NCI-H146 (cell line): ENCODE measurements around the gene NECAP2.
A peak's percentile ranks its signal among the peaks of the same experiment; 100 is the strongest.
"Not testable (repeated sequence)": the region's sequence is repeated elsewhere in the genome, so short reads cannot be mapped to it uniquely, and the experiment has no call there.

ENCODE experiments used
- DNase-seq: peaks from one replicate; lab custom pipeline; 2025; lab: John Stamatoyannopoulos, UW

The NECAP2 gene

DNA sequence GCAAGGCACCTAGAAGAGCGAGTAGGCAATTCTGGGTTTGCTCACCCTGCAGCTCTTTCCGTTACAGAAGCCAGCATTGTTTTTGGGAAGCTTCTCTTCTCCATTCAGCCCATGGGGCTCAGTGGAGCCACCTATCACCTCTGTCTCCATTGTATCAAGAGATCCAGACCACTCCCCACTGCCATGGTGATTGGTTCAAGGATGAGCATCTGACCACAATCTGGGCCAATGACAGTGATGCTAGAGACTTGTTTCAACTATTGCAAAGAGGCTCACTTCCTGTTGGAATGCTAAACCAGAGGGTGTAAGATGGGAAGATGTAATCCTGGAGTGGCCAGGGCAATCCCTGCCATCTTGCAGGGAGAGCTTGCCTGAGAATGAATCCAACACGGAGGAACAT, 9.9 kb upstream of the NECAP2 start:
- peak; percentile 27 for DNase-seq

DNA sequence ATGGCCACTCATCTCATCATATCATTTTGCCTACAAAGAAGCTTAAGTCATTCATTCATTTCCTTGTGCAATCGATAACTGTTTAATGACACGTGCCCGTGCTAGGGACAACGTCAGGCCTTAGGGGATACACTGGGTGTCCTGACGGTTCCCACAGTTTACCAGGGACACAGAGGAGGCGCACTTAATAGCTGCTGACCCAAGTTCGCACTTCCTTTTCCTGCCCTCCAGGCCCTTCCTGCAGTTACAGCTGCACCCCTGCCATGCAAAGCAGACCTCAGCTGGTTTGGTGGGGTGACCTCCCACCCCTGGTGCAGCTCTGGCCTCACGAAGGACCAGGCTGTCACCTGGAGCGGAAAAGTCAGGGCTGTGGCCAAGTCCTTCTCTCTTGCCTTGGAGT, 7.5 kb upstream of the NECAP2 start:
- no peak for DNase-seq

DNA sequence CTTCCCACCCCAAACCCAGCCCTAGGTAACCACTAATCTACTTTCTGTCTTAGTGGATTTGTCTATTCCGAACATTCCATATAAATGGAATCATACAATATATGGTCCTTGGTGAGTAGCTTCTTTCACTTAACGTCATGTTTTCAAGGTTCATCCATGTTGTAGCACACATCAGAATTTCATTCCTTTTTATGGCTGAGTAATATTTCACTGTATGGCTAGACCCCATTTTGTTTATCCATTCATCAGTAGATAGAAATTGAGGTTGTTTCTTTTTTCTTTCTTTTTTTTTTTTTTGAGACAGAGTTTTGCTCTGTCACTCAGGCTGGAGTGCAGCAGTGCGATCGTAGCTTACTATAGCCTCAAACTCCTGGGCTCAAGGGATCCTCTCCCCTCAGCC, 6.5 kb upstream of the NECAP2 start:
- no peak for DNase-seq

DNA sequence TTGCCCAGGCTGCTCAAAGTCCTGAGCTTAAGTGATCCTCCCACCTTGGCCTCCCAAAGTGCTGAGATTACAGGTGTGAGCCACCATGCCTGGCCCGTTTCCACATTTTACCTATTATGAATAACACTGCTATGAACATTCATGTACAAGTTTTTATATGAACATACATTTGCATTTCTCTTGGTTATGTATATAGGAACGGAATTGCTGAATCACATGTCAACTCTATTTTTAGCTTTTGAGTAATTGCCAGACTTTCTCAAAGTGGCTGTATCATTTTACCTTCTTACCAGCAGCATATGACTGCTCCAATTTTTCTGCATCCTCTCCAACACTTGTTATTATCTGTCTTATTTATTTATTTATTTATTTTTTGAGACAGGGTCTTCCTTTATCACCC, 6.0 kb upstream of the NECAP2 start:
- DNase-seq = no peak

DNA sequence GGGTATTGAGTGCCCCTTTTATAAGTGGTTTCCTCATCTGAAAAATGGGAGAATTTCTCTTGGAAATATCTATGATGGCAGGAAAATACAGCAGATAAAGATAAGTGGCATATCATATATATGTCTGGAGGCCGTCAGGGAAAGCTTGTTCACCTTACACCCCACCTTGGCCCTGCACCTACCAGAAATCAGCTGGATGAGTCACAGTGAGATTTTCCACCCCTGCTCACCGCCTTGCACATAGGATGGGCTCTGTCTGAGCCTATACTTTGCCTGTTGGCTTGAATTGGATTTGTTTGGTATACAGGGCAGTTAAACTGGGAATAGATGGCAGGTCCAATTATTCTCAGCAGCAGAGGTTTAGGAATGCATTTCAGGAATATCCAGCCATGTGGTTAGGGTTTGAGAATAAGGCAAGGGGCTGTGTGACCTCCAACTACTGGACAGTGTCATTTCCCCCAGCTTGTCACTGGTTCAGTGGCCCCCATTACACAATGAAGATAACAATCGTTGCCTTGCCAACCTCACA, 3.5 kb upstream of the NECAP2 start, which contains the start of gene SPATA21:
TSS of gene SPATA21 (minus strand) at position 479 of the 529 bp plus-strand sequence. CDS start 6,053 bp downstream, outside the sequence.
- DNase-seq = no peak

DNA sequence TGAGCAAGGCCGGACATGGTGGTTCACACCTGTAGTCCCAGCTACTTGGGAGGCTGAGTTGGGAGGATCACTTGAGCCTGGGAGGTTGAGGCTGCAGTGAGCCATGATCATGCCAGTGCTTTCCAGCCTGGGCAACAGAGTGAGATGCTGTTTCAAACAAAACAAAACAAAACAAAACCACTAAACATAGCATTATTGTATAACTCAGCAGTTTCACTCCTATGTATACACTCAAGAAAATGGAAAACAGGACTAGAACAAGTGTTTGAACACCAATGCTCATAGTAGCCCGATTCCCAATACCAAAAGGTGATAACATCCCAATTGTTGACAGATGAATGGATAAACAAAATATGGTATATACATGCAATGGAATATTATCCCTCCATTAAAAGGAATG, 2.0 kb upstream of the NECAP2 start:
- DNase-seq = no peak

DNA sequence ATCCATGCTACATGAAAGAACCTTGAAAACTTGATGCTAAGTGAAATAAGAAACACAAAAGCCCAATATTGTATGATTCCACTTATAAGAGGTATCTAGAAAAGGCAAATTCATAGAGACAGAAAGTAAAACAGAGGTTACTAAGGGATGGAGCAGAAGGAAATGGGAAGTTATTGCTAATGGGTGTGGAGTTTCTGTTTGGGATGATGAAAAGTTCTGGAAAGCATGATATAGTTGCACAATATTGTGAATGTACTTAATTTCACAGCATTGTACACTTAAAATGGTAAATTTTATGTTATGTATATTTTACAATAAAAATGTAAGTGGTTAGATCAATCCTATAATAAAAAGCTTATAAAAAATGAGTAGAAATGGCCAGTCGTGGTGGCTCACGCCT, 1.6 kb upstream of the NECAP2 start:
- DNase-seq = no peak

DNA sequence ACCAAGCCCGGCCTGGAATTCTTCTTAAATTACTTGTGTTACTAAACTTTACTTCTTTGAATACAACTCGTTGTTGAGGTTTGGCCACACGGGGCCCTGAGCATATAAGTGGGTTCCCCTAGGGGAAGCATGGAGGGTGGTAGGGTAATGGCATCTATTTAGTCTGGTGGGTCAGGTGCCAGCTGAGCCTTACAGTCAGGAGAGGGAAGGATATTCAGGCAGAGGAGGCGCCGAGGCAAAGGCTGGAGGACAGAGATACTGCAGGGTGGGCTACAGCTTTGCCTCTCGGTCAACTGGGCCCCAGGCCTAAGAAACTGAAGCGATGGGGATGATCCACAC, 424 bp upstream of the NECAP2 start:
- peak; percentile 58 for DNase-seq

DNA sequence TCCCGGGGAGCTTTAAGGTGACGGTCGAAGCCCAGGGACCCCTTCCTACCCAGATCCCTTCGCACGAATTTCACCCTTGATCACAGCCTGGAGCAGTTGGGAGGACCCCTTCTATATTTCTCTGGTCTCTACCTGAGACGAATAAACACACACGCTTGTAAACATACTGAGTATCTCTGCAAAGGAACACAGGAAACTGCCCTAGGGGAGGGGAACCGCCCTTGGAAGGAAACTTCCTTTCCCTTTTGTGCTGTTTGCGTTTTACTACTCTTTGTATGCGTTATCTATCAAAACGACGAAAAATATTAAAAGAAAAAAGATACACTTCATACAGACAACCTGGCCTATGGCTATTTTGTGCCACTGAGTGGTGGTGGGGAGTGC, 750 bp downstream of the NECAP2 start:
- DNase-seq = no peak

DNA sequence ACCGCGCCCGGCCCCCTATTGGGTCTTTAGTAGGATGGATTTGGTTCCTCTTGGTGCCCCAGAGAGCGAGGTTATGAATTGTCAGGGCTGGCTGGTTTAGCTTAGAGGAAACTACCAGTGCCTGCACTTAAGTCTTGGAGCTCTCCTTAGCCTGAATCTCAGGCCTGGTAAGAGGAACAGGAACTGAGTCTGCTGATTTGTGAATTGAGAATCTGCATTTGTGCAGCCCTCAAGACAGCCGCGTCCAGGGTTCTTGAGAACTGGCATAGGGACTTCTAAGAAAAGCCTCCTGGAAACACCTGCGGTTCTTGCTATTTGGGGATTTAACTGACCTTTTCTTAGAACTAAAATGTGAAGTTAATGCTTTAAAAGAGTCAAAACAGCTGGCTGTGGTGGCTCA, 1.7 kb downstream of the NECAP2 start:
- DNase-seq = no peak

DNA sequence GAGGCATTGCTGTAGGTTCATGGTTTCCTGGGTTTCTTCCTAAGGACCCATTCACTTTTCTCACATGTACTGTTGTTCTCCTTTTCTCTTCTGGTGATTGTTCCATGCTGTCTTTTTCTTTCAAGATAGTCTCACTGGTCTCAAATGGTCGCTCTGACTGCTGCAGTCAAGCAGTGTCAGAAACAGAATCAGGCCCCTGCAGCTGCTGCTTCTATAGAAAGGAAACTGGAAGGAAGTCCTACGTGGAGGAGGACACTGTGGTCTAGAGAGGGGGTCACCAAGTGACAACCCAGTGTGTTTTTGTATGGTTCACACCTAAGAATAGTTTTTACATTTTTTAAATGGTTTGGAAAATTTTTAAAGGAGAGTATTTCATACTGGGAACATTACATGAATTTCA, 2.4 kb downstream of the NECAP2 start:
- DNase-seq = no peak

DNA sequence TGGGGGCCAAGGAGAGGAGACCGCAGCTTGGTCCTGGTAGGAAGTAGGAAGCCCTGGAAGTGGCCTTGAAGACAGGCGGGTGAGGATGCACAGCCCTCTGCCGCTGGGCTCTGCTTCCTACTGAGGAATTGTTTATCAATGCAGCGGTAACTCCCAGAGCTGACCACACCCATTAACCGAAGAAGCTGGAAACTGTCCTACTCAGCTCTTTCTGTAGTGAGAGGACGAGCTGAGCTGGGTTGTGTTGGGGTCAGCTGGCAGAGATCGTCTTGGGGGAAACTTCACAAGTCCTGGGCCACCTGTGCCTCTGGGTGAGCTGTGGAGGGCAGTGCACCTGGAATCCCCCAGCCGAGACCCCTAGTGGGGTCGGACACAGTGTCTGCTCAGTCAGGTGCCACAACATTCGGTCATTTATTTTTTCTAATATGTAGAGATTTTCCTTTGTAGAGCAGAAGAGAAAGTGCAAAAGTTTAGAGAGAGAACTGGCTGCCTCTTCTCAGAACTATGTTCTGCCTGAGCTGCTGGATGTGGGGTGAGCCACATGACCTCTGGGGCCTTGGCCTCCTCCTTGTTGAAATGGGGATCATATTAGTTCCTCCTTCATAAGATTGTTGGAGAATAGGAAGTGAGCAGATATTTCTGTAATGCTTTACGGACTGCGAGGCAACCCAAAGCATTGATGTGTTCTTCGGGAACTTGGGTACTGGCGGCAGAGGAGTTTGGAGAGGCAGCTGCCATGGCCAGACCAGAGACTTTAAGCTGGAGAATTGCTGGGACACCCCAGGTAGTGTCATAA, 3.6 kb downstream of the NECAP2 start:
- no peak for DNase-seq

DNA sequence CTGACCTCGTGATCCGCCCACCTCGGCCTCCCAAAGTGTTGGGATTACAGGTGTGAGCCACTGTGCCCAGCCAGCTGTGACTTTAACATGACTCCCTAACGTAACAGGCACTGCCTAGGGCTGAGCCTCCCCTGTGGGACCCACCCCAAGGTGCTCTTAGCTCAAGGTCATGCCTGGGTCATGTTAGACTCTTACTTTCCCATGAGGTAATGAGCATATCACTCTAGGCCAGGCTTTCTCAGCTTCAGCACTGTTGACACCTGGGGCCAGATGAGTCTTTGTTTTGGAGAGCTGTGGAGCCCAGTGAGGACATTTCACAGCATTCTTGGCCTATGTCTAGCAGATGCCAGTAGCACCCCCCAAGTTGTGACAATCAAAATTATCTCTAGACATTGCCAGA, 4.5 kb downstream of the NECAP2 start:
- DNase-seq = no peak

DNA sequence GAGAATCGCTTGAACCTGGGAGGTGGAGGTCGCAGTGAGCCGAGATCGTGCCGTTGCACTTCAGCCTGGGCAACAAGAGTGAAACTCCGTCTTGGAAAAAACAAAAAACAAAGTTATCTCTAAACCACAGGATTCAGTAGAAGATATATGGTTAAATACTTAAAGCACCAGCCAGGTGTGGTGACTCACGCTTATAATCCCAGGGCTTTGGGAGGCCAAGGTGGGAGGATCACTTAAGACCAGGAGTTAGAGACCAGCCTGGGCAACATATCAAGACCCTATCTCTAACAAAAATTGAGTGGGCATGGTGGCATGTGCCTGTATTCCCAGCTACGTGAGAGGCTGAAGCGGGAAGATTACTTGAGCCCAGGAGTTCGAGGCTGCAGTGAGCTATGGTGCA, 5.6 kb downstream of the NECAP2 start:
- no peak for DNase-seq

DNA sequence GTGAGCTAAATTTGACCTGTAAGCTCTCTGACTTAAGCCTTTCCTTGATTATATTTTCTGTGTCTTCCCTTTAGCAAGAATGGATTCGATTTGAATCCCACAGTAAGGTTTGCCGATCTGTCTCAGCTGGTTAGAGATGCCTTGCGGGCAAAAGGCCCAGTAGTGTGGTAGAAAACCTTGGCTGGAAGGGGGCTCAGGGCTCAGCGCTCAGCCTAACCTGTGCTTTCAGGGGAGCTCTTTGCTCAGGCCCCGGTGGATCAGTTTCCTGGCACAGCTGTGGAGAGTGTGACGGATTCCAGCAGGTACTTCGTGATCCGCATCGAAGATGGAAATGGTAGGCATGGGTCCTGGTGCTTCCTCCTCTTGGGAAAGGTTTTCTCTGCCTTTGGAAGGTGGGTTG, 7.1 kb downstream of the NECAP2 start:
- DNase-seq = no peak

DNA sequence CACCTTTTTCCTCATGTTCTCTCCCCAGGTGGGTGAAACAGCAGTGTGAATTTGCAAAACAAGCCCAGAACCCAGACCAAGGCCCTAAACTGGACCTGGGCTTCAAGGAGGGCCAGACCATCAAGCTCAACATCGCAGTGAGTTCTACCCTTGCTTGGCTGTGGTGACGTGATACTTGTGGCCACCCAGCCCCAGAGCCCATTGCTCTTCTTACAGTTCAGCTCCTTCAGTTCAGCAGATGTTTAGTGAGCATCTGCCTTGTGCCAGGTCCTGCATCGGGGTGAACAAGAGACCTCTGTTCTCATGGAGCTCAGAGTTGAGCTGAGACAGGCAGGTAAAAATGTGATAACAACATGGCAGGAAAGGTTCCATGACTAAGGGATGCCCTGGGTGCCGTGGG, 8.5 kb downstream of the NECAP2 start:
- DNase-seq = no peak

DNA sequence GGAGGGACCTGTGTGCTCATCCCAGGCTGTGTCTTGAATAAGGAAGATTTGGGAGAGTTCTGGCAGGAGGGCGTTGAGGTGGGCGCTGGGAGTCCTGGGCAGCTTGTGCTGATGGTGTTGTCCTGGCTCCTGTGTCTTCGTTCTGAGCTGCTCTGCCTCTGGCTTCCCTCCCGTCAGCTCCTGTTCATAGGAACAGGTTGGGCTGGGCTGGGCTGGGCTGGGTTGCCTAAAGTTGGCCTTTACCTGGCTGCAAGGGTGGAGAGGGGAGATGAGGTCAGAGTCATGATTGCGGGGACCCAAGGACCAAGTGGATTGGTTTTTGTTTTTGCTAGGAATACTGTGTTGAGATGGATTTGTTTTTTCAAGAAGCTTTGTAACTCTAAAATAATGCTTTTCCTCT, 9.1 kb downstream of the NECAP2 start:
- no peak for DNase-seq

DNA sequence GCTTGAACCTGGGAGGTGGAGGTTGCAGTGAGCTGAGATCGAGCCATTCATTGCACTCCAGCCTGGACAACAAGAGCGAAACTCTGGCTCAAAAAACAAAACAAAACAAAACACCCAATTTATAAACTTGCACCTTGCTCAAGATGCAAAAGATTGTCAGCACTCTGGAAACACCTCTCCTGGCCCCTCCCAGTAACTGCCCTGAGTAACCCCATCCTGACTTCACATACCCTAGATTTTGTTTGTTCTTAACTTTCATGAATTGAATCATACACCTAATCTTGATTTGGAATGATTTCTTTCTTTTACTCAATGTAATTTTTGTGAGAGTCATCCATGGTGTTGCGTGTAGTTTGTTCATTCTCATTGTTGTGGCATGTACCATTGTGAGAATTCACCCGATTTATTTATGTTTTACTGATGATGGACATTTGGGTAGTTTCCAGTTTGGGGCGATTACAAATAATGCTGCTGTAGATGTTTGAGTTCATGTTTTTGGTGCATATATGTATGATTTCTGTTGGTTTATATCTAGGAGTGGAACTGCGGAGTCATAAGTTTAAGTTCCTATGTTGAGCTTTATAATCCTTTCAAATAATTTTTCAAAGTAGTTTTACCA, 10.4 kb downstream of the NECAP2 start:
- DNase-seq = no peak

DNA sequence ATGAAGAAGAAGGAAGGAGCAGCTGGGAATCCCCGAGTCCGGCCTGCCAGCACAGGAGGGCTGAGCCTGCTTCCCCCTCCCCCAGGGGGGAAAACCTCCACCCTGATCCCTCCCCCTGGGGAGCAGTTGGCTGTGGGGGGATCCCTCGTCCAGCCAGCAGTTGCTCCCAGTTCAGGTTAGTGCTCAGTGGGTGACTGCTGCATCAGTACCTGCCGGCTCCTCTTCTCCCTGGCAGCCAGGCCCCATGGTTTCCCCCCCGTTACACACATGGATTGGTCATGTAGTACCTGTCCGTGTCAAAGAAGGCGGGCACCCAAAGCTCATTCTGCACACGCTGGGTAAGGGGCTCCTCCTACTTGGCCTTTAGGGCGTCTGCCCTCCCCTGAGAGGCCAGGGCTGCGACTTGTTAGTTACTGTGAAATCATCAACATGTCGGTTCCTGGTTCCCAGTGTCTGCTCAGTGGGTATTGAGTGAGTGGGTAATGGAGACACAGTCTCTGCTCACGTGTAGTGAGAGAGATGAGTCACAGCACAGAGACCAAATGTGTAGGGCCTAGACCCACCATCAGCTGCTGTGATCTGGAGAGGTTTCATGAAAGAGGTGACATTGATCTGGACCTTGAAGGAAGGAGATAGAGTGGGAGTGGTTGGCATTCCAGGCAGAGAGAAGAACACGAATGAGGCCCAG, 11.5 kb downstream of the NECAP2 start:
- DNase-seq = no peak

DNA sequence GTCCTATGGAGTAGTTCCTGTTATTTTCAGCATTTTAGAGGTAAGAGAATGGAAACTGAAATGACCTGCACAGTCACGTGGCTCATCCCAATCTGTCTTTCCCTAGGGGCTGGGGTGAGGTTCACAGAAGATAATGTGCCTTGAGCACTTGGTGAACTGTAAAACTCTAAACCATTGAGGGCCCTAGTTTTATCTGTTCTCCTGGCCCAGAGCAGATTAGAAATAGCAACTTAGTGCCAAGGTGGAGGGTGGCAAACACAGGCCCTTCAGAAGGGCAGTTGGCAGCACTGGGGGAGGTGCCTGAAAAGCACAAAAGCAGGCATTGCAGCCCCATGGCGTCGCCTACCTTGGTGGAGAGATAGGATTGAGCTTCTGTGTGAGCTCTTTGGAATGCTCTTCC, 14.4 kb downstream of the NECAP2 start:
- DNase-seq = not testable (repeated sequence)

DNA sequence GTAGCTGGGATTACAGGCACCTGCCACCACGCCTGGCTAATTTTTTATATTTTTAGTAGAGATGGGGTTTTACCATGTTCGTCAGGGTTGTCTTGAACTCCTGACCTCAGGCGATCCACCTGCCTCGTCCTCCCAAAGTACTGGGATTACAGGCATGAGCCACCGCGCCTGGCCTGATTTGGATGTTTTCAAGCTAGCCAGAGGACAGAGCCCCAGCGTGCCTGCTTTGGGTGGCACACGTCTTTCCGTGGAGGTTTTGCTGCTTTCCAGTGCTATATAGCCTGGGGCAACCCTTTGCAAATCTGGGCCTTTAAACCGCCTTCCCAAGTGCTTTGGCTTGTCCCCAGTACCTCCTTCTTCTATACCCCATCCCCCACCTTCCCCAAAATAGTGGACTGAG, 15.6 kb downstream of the NECAP2 start:
- DNase-seq = not testable (repeated sequence)

DNA sequence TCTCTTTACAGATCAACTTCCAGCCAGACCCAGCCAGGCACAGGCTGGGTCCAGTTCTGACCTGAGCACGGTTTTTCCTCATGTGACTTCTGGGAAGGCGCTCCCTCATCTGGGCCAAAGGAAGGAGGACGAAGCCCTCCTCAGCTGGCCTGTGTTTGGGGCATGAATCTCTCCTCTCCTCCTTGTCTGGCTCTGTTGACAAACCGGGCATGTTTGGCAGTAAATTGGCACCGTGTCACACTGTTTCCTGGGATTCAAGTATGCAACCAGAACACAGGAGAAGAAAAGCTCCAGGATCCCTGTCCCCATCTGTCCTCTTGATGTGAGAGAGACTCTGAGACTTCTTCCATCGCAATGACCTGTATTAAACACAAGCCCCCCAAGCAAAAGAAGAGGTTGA, 18.3 kb downstream of the NECAP2 start:
- DNase-seq = no peak

DNA sequence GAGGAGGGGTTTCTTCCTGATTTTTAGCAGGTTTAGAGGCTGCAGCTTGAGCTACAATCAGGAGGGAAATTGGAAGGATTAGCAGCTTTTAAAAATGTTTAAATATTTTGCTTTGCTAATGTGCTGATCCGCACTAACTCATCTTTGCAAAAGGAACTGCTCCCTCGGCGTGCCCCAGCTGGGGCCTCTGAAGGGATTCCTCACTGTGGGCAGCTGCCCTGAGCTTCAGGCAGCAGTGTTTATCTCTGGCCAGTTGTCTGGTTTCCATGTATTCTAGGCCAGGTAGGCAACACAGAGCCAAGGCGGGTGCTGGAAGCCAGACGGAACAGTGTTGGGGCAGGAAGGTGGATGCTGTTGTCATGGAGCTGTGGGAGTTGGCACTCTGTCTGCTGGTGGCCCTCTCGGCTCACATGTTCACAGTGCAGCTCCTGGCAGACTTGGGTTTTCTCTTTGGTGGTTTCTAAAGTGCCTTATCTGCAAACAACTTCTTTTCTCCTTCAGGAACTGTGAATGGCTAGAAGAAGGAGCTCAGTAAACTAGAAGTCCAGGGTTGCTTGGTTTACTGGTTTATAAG, 18.9 kb downstream of the NECAP2 start:
- DNase-seq = no peak
